CD1c-positive myeloid dendritic cell (primary cell): Measurements from ENCODE around the gene WDR93.
"Not testable (repeated sequence)": the region's sequence is repeated elsewhere in the genome, so short reads cannot be mapped to it uniquely, and the experiment has no call there.

Experiments used
- DNase-seq: peaks from one replicate; pipeline ENCODE4 v3.0.0-alpha.2; 2016; ENCODE audit errors: extremely low spot score

WDR93 gene

DNA sequence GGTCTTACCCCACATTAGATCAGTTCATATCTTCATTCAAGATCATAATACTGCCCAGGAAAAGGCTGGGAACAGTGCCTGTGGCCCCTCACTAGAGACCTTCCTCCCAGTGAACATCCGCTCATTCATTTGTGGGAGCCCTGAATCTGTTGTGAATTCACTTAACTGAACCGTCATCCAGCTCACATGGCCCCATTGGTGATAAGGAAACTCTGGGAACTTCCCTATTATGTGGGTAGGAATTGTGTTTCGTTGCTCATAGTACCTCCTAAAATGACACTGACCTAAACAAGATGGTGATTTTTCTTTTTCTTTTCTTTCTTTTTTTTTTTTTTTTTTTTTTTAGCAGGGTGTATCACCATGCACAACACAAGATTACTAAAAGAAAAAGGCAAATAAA lies 78.8 kb downstream of the WDR93 start:
- DNase-seq = peak; percentile 72

DNA sequence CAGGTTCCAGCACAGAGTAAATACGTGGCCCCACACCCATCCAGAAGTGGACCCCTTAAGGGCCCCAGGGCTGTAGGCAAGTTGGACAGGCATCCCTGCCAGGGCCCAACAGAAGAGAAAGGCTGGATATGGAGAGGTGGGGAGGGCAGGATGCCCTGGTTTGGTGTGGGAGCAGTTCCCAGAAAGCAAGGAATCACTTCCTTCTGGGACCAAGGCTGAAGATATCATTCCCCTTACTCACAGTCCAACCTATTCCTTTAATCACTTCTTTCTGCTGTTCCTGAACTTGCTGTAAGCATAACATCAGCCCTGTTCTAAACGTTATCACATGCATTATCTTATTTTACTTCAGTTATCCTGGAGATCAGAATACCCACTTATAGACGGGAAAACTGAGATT lies 79.4 kb downstream of the WDR93 start:
- DNase-seq = no peak

DNA sequence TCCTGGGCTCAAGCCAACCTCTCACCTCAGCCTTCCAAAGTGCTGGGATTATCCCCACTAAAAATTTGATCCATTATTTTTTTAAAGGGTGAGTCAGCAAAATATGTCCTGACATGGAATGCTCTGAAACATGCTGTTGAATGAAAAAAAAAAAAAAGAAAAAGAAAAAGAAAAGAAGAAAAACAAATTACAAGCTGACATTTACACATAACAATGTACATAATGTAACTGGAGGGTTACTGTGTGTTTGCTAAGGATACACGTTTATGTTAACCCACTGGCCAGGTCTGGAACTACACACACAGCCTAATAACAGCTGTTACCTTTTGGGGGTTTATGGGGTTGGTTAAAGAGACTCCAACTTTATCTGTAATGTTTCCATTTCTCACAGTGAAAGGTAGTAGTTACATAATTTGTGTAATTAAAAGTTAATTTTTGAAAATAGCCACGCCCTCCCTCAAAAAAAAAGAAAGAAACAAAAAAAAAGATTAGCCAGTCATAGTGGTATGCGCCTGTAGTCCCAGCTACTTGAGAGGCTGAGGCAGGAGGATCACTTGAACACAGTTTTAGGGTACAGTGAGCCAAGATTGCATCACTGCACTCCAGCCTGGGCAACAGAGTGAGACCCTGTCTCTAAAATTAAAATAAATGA lies 82.4 kb downstream of the WDR93 start:
- no peak for DNase-seq

DNA sequence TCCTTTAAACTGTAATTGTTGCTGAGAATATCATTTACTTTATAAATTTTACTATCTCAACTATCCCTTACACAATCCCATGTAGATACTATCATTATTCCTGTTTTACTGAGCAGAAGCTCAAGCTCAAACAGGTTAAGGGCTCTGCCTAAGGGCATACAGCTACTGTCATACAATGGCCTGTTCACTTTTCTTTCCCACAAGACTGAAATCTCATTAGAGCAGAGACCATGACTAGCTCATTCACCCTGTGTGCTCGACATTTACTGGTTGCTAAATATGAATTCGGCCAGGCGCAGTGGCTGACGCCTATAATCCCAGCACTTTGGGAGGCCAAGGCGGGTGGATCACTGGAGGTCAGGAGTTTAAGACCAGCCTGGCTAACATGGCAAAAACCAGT lies 83.9 kb downstream of the WDR93 start:
- no peak for DNase-seq

DNA sequence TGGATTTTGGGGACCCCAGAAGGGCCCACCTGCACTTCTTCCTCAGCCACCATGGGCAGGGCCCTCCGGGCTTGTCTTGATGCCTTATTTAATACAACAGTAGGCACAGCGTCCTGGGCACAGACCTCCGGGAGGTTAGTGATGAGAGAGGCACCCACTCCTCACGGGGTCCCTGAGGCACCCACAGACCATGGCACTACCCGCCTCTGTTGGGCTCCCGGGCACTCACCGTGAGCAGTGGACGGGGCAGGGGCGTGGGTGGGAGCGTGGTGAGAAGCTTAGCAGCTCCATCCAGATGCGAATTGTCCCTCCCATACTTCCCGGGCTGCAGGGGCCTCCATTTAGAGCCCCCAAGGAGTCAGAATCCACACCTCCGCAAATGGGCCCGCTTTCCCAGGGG lies 85.2 kb downstream of the WDR93 start:
- DNase-seq = no peak

DNA sequence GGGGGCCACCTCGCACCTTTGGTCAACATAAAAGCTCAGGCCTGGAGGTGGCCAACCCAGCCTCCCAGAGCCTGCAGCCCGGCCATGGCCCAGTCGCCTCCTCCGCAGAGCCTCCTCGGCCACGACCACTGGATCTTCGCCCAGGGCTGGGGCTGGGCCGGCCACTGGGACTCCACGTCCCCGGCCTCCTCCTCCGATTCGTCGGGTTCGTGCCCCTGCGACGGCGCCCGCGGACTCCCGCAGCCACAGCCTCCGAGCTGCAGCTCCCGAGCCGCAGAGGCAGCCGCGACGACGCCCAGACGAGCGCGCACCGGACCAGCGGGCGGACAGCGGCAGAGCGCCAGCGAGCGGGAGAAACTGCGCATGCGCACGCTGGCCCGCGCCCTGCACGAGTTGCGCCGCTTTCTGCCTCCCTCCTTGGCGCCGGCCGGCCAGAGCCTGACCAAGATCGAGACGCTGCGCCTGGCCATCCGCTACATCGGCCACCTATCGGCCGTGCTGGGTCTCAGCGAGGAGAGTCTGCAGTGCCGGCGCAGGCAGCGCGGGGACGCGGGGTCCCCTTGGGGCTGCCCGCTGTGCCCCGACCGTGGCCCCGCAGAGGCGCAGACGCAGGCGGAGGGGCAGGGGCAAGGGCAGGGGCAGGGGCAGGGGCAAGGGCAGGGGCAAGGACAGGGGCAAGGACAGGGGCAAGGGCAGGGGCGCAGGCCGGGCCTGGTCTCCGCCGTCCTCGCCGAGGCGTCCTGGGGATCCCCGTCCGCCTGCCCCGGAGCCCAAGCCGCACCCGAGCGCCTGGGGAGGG lies 85.9 kb downstream of the WDR93 start, which contains the start of gene MESP2:
MESP2 (plus strand) TSS at position 59 of the 799 bp plus-strand sequence; CDS start at position 85, 26 bp downstream.
- peak; percentile 92 for DNase-seq

DNA sequence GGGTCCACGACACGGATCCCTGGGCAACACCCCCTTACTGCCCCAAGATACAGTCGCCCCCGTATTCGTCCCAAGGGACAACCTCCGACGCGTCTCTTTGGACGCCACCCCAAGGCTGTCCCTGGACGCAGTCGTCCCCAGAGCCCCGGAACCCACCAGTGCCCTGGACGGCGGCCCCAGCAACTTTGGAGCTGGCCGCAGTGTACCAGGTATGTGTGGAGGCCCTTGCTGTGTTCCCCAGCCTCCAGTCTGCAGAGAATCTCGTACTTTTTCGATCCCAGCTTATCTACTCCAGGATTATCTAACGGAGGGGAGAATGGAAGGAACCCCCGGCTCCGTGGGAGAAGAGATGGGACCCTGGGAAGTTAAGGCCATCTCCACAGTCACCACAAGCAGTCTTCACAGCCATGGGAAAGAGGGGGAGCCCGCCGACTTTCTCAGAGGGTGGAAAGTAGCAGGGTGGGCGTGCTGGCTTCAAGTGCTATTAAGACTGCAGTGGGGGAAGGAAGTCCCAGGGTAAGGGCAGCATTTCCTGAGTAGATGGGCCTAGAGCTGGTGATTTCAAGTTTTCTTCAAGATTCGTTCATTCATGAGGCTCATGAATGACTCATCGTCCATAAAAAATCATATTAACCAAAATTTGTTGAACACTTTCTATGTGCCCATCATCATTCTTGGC lies 86.6 kb downstream of the WDR93 start:
- no peak for DNase-seq

DNA sequence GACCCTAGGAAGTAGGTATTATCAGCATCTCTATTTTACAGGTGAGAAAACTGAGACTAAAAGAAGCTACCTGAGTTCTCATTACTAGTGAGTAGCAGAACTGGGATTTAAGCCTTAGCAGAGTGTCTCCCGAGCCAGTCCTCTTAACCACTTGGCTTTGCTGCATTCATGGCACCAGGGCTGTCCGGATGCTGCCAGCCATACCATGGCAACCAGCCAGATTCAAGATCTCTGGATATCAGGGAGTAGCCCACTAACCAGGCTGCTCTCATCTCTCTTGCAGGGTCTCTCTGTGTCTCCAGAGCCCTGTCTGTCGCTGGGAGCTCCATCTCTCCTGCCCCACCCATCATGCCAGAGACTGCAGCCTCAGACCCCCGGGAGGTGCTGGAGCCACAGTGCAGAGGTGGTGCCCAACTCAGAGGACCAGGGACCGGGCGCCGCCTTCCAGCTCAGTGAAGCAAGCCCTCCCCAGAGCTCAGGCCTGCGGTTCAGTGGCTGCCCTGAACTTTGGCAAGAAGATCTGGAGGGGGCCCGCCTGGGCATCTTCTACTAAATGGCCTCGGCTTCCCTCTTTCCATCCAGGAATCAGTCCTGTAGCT lies 87.3 kb downstream of the WDR93 start:
- DNase-seq = no peak

DNA sequence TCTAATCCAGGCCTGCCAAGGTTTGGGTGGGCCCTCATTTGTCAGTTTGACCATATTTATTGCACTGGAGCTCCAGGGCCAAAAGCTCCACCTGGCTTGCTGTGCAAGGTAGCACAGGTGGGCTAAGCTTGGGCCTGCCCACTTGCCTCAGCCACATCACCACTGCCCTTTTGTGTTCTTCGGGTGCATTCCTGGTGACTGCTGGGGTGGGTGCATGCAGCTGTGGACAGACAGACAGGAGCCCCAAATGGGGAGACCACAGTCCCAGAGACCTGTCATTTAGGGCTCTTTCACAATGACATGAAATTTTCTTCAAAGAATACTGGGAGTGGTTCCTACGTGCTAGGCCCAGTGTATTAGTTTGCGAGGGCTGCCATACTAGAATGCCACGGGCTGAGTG lies 88.2 kb downstream of the WDR93 start:
- no peak for DNase-seq

DNA sequence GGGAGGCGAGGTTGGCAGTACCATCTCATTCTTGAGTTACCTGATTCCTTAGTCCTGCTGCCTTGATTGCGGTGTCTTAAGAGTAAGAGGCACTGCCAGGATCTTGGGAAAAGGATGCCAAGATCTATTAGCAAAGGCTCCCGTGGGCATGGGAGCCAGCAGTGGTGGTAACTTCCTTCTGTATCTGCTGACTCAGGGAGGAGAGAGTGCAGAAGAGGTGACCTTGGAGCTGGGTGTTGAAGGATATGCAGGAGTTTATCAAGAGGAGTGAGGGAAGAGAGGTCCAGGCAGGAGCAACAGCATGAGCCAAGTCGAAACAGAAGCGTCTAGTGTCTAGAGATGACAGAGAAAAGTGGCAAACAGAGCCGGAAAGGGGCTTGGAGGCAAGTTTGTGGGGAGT lies 90.0 kb downstream of the WDR93 start:
- no peak for DNase-seq

DNA sequence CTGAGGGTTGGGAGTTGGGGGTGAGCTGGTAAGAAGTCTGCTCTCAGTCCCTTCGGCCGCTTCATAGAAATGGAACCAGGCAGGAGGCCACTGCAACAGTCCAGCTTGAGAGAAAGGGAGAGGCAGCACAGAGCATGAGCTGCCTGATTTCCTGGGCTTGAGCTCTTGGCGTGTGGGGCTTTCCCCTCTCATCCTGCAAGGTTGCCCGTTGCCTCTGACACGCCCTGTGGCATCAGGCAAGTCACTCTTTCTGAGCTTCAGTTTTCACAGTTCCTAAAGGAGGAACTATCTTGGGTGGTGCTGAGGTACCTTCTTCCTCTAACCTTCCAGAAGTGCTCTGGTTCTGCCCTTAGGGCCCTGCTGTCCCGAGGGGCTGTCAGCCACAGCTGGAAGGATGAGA lies 90.4 kb downstream of the WDR93 start:
- DNase-seq = peak; percentile 87

DNA sequence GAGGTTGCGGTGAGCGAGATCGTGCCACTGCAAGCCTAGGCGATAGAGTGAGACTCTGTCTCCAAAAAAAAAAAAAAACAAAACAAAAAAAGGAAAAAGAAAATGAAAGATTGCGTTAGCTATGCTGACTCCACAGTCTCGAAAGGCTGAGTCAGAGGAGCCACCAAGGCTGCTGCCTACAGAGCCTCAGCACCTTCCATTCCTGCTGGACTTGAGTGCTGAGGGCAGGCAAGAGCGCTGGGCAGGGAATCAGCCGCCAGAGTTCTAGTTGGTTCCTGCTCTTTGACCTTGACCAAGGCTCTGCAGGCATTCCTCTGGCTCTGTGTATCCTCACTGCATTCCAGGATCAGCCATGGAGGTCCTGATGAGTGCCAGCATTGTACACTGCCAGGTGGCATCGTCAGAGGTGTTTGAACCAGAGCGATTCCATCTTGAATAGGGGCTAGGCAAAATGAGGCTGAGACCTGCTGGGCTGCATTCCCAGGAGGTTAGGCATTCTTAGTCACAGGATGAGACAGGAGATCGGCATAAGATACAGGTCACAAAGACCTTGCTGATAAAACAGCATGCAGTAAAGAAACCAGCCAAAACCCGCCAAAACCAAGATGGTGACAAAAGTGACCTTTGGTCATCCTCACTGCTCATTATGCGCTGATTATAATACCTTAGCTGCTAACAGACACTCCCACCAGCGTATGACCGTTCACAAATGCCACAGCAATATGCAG lies 91.4 kb downstream of the WDR93 start:
- DNase-seq = peak; percentile 83

DNA sequence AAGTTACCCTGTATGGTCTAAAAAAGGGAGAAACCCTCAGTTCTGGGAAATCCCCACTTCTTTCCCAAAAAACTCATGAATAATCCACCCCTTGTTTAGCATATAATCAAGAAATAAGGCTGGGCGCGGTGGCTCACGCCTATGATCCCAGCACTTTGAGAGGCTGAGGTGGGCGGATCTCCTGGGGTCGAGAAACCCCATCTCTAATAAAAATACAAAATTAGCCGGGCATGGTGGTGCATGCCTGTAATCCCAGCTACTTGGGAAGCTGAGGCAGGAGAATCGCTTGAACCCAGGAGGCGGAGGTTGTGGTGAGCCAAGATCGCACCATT lies 92.0 kb downstream of the WDR93 start:
- DNase-seq = not testable (repeated sequence)

DNA sequence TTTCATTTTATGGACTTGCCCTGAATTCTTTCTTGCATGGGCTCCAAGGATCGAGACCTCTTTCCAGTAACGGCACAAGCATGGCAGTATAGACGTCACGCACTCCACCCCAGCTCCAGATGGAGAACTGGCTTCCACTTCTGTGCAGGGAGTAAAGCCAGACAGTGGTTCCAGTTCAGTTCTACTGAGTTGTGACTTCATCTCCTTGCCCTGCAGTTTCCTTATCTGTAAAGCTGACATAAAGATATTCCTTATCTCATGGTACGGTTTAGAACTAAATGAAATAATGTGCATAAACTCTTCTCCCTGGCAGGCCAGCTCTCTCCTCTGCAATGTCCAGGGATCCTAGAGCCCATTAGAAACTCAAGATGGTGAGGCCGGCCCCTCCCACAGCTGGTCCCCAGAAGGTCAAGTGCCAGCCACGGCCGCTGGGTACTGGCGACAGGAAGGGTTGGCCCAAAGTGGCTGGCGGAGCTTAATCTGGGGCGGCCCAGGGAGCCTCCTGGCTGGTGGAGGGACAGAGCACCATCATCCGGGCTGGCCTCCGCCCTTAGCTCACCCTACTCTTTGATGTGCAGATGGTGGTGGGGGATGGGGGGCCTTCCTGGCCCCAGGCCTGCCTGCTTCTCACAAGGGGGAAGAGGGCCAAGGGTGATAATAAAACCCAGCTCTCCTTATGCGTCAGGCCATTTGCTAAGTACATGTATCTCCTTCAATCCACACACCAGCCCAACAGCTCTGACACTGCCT lies 92.7 kb downstream of the WDR93 start:
- DNase-seq = peak; percentile 14

DNA sequence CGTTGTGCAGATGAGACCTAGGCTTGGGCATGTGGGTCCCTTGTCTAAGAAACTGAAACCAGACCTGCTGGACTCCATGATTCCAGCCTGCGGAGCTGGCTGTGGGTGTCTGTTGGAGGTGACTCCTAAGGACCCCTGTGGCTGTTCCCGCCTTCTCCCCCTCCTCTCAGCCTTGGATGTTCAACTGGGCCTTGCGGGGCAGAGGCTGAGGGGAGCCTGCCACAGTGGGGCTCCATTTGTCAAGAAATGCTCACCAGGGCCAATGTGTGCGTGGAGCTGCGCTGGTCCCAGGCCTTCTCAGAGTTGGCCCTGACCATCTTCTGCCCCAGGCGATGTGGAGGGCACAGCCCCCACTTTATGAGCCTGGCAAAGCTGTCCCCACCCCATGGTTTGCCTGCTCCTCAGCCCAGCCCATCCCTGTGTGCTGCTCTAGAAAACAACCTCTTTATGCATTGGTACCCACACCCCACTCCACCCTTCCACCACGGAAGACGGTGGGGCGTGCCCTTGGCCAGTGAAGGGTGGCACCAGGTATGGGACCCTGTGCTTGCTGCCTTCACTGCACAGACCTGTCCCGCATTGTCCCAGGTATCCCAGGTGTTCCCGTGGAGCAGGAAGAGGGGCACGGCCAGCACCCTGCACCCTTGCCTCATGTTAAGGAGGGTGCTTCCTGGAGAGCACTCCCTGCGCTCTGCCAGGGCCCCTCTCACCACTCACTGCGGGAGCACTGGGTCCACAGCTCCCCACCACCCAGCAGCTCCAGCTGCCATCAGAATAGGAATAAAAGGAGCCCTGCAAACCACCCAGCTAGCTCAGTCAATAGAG lies 93.5 kb downstream of the WDR93 start:
- no peak for DNase-seq

DNA sequence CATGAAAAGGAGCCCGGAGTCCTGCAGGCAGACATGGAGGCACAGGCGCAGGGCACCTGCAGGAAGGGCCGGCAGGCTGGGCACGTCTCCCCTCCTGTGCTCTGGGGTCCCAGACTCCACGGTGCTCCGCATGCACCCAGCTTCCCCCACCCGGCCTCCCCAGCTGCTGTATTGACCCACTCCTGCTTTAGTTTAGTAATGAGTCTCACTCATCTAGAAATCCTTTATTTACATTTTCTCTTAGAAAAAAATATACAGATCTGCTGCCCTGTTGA lies 94.0 kb downstream of the WDR93 start:
- DNase-seq = no peak

DNA sequence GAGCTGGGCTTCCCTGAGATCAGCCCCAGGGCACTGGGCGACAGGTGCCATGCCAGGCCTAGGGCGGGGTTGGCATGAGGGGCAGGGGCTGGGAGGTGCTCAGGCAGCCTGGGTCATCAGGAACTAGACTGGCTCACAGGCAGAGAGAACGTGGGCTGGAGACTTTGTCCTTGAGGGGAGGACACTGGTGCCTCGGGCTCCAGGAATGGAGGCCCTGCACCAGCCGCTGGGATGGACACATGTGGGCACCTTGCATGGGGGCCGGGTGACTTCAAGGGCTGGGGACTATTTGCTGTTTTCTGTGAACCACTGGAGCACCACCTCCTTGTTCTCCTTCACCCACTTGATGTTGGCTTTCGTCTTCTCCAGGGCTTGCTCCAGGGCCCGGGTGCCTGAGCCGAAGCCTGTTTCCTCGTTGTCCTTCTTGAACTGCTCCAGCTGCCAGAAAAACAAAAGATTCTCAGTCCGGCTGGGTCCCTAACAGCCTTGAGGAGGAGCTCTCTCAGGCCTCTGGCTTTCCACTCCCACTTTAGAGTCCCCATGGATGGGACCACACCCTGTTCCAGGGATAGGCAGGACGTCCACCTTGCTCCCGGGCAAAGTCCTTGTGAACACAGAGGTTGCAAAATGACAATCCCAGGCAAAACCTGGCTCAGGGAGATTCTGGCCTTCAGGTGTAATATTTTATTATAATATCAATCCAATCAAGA lies 94.6 kb downstream of the WDR93 start:
- DNase-seq = no peak

DNA sequence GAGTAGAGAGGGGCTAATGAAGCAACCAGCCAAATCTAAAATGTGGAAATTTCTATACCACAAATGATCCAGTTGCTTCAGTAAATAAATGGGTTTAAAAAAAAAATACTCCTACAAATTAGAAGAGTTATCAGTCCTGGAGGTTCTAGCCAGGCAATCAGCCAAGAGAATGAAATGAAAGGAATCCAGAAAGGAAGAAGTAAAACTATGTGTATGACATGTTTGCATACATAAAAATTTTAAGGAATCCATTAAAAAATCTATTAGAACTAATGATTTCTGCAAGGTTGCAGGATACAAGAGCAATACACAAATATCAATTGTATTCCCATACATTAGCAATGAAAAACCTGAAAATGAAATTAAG lies 95.1 kb downstream of the WDR93 start:
- no peak for DNase-seq

DNA sequence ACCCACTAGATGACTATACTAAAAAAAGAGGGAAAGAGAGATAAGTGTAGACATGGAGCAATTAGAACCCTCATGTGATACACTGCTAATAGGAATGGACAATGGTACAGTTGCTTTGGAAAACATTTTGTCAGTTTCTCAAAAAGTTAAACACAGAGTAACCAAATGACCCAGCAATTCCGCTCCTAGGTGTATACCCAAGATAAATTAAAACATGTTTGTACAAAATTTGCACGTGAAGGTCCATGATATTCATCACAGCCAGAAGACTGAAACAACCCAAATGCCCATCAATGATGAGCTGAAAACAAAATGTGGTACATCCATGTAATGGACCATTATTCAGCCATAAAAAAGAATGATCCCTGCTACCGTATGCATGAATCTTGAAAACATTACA lies 97.3 kb downstream of the WDR93 start:
- DNase-seq = no peak

DNA sequence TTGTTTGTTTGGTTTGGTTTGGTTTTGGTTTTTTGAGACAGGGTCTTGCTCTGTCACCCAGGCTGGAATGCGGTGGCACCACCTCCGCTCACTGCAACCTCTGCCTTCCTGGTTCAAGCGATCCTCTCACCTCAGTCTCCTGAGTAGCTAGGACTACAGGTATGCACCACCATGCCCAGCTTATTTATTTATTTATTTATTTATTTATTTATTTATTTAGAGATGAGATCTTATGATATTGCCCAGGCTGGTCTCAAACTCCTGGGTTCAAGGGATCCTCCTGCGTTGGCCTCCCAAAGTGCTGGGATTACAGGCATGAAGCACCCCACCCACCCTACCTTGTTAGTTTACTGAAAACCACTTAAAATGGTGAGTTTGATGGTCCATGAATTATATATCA lies 98.0 kb downstream of the WDR93 start:
- DNase-seq = not testable (repeated sequence)
